K562 (cell line): Measurements from ENCODE around the gene C19orf47. TPM values are rescaled to one million over a fixed set of nuclear protein-coding genes. Genes with fewer than 3 reads are reported as not detected.
A peak's percentile ranks its signal among the peaks of the same experiment; 100 is the strongest.

Source experiments
- ATAC-seq: fragments of 200-7000 bp; cut with Tn5 transposase; 3 replicates; pipeline ENCODE4 v1.9.1; 2020; ENCODE audit warnings: moderate library complexity
- BruUV-seq: library from RNA; stranded (reverse); fragments of 400-500 nt; replicated peaks from 2 replicates; lab custom pipeline; 2021; lab: Mats Ljungman, UMichigan
- CTCF ChIA-PET: fragments of 300-600 bp; formaldehyde crosslinking; extraction: SDS; loops from one replicate; lab custom pipeline; 2021; ENCODE audit warnings: low intra/inter-chr PET ratio; lab: Yijun Ruan, JAX
- POLR2A ChIA-PET: fragments of 300-600, 350-650 bp; sonication (Branson Sonifier 250); formaldehyde crosslinking; extraction: SDS; loops from one replicate; lab custom pipeline; 2021; ENCODE audit warnings: antibody characterized with exemption, inconsistent platforms; lab: Yijun Ruan, JAX
- DNase-seq, 4 experiments: peaks; one replicate each; pipeline versions ENCODE4 v3.0.0 to v3.0.0-alpha.2; 2011 to 2018; ENCODE audit warnings: low spot score in 3 of 4, mixed read lengths in 3 of 4; ENCODE audit errors: extremely low read depth in 1 of 4
- FAIRE-seq: peaks from 2 replicates; lab custom pipeline; 2011; peaks lifted over from hg19 to GRCh38; lab: Jason Lieb, UNC
- H2AFZ ChIP-seq: 2 replicates; pipeline ENCODE4 v1.6.0; 2011; ENCODE audit warnings: low read depth, low read length, control low read depth, inconsistent platforms
- H3K27ac ChIP-seq: fragments of 200-600 bp; 3 replicates; pipeline ENCODE4 v1.8.0; 2011; ENCODE audit warnings: low read depth, mild to moderate bottlenecking, control low read depth, inconsistent platforms, low read length, moderate library complexity, mixed read lengths; ENCODE audit errors: extremely low read depth
- H3K27me3 ChIP-seq, 2 experiments: fragments of 300-600 bp in 1 of 2; 2 replicates in 1 of 2; 3 replicates in 1 of 2; pipeline versions ENCODE4 v1.6.0 to v1.8.0; 2011; ENCODE audit warnings: inconsistent platforms in 2 of 2, low read length in 2 of 2, mild to moderate bottlenecking in 1 of 2, mixed read lengths in 1 of 2, moderate library complexity in 1 of 2; ENCODE audit not compliant: control insufficient read depth in 2 of 2, insufficient read depth in 2 of 2
- H3K36me3 ChIP-seq: fragments of 300-600 bp; 3 replicates; pipeline ENCODE4 v1.8.0; 2011; ENCODE audit warnings: mild to moderate bottlenecking, low read length, inconsistent platforms; ENCODE audit not compliant: control insufficient read depth, insufficient read depth
- H3K4me1 ChIP-seq, 2 experiments: fragments of 200-600 bp in 1 of 2; replicated peaks in 1 of 2; 2 replicates in 1 of 2; 3 replicates in 1 of 2; pipeline versions ENCODE4 v1.5.1 to v1.8.0; 2011; ENCODE audit warnings: inconsistent platforms in 2 of 2, low read length in 2 of 2, mild to moderate bottlenecking in 1 of 2, mixed read lengths in 1 of 2, moderate library complexity in 1 of 2; ENCODE audit not compliant: control insufficient read depth in 2 of 2, insufficient read depth in 2 of 2
- H3K4me2 ChIP-seq: 2 replicates; pipeline ENCODE4 v1.6.1; 2011; ENCODE audit warnings: low read length, control low read depth, inconsistent platforms, mixed read lengths; ENCODE audit not compliant: insufficient read depth
- H3K4me3 ChIP-seq: fragments of 200-600 bp; sonication (generic), shearing (Covaris generic); 2 replicates; pipeline ENCODE4 v1.5.1; 2016; ENCODE audit warnings: control low read depth, inconsistent platforms
- H3K79me2 ChIP-seq: fragments of 200-600 bp; 3 replicates; pipeline ENCODE4 v1.8.0; 2011; ENCODE audit warnings: low read length, inconsistent platforms; ENCODE audit not compliant: control insufficient read depth, insufficient read depth
- H3K9ac ChIP-seq, 2 experiments: 2 replicates each; pipeline versions ENCODE4 v1.6.0 to v1.6.1; 2011; ENCODE audit warnings: low read depth in 2 of 2, low read length in 2 of 2, control low read depth in 1 of 2, inconsistent platforms in 1 of 2, mild to moderate bottlenecking in 1 of 2, mixed read lengths in 1 of 2; ENCODE audit not compliant: insufficient read depth in 1 of 2
- H3K9me1 ChIP-seq: one replicate; pipeline ENCODE4 v1.6.0; 2011; ENCODE audit warnings: inconsistent platforms, mild to moderate bottlenecking, low read length, moderate library complexity; ENCODE audit not compliant: control insufficient read depth, insufficient read depth
- H3K9me3 ChIP-seq: replicated peaks from 2 replicates; pipeline ENCODE4 v1.5.1; 2011; ENCODE audit warnings: low read depth, low read length, inconsistent platforms; ENCODE audit not compliant: control insufficient read depth, insufficient read depth
- H4K20me1 ChIP-seq: replicated peaks from 2 replicates; pipeline ENCODE4 v1.6.1; 2011; ENCODE audit warnings: low read length, inconsistent platforms, mixed read lengths; ENCODE audit not compliant: control insufficient read depth, insufficient read depth
- C11orf30 ChIP-seq: fragments of 450-650 bp; IDR thresholded peaks from 2 replicates; pipeline ENCODE4 v1.6.1; 2016; ENCODE audit warnings: low read depth, mild to moderate bottlenecking
- EWSR1 ChIP-seq: fragments of 450-650 bp; IDR thresholded peaks from 2 replicates; pipeline ENCODE4 v1.6.1; 2018; ENCODE audit warnings: borderline replicate concordance, mild to moderate bottlenecking, low read depth, moderate library complexity; ENCODE audit not compliant: partially characterized antibody
- HNRNPL ChIP-seq: fragments of 200-400 bp; formaldehyde crosslinking; IDR thresholded peaks from 2 replicates; pipeline ENCODE4 v1.6.1; 2017; ENCODE audit warnings: low read depth, mild to moderate bottlenecking, low read length
- KDM2B ChIP-seq: fragments of 250-450 bp; sonication (Bioruptor Pico); IDR thresholded peaks from 2 replicates; pipeline ENCODE4 v1.8.0; 2021; ENCODE audit warnings: mild to moderate bottlenecking, moderate library complexity
- NFIC ChIP-seq: fragments of 450-650 bp; IDR thresholded peaks from 2 replicates; pipeline ENCODE4 v1.6.1; 2017; ENCODE audit warnings: mild to moderate bottlenecking, inconsistent platforms
- SMARCA5 ChIP-seq: fragments of 450-650 bp; IDR thresholded peaks from 2 replicates; pipeline ENCODE4 v1.6.1; 2016
- SNIP1 ChIP-seq: fragments of 450-650 bp; IDR thresholded peaks from 2 replicates; pipeline ENCODE4 v1.7.1; 2017; ENCODE audit warnings: low read depth, mild to moderate bottlenecking
- WHSC1 ChIP-seq: IDR thresholded peaks from one replicate; pipeline ENCODE4 v1.6.1; 2012; ENCODE audit warnings: low read length, control low read depth, inconsistent platforms
- WGBS: fragments of 100-300 bp; shearing (Covaris generic); methylation state at CpG from one replicate; pipeline ENCODE4 v1.1.6; 2016; ENCODE audit warnings: low coverage, mixed read lengths; ENCODE audit not compliant: insufficient coverage; ENCODE audit errors: missing lambda C conversion rate; 5-methylcytosine and 5-hydroxymethylcytosine counted together
- in situ Hi-C: fragments of 300-500 bp; cut with MboI; formaldehyde crosslinking; loops from 4 replicates; pipeline ENCODE4 v1.15.0; 2018; ENCODE audit warnings: inconsistent platforms, mixed read lengths
- intact Hi-C: fragments of 100-400 bp; cut with micrococcal nuclease; formaldehyde crosslinking; loops from 2 replicates; pipeline ENCODE4 v1.14.2; 2022
- polyA plus RNA-seq, 8 experiments: library from polyadenylated mRNA; depleted of rRNA in 4 of 8; stranded (reverse) in 5 of 8; unstranded in 3 of 8; fragments of >200 nt; fragmentation: Nextera tagmentation in 2 of 8; fragmentation: Illumina TruSeq in 1 of 8; extraction: Ambion mirVana in 2 of 8; extraction: Trizol in 1 of 8; gene quantifications; 2 replicates each; pipeline versions ENCODE4 v1.2.1 to v1.2.3, GENCODE V29; 2011 to 2014; ENCODE audit warnings: inconsistent platforms in 1 of 8, missing spikeins in 1 of 8
- total RNA-seq, 7 experiments: library from RNA; depleted of rRNA in 6 of 7; stranded (reverse); fragments of >200 nt in 6 of 7; fragmentation: Illumina TruSeq in 2 of 7; extraction: Trizol in 2 of 7; gene quantifications; 2 replicates each; pipeline versions ENCODE4 v1.2.1 to v1.2.3, GENCODE V29; 2011 to 2021; ENCODE audit warnings: low replicate concordance in 1 of 7
- TF ChIP-seq, protein P1 (sequence below): sonication (generic); formaldehyde crosslinking; IDR thresholded peaks from 2 replicates; pipeline ENCODE4 v1.8.0; 2022; ENCODE audit warnings: mild to moderate bottlenecking, low read depth, missing genetic modification reagents
- TF ChIP-seq, protein P2 (sequence below): fragments of 450-650 bp; IDR thresholded peaks from 2 replicates; pipeline ENCODE4 v1.7.1; 2018; ENCODE audit warnings: mild to moderate bottlenecking, low read depth; ENCODE audit not compliant: partially characterized antibody

The C19orf47 gene
- total and polyA plus RNA-seq, 9 of the 15 experiments (the other 6 are each of a cell fraction or from before 2014, with no cell fraction given), result 0.08 to 26.1 (median 14.7) TPM

DNA sequence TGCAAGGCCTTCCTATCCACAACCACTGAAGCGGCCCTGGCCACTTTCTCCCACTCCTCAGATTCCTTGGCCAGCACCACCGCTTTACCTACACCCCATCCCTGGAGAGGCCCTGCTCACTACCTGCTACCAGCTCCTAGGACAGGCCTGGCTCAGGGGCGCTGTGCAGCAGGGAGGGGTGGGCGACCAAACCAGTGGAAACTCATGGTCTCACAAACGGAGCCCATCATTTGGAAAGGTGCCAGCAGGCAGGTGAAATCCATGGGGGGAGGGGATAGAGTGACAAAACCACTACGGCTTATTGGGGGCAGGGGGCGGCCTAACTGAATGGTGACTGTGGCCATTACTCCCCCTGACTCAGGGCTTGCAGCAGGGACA is 27.6 kb downstream of the C19orf47 start:
- intact Hi-C loops (no loop called here), in situ Hi-C loops (no loop called here)
- Histone ChIP-seq H3K9ac (no peak overlapping the region), H3K9me3 (no peaks in the 10 kb centered on the region), H2AFZ (no peak overlapping the region), H4K20me1 (no peaks in the 10 kb centered on the region), H3K27me3 (no peaks in the 10 kb centered on the region), H3K4me2 (no peak overlapping the region), H3K4me1 (peaks cover 0 to 4% of the 10 kb centered on the region in 2 experiments; a peak in 1 of 5 replicates), H3K27ac (no peak overlapping the region), H3K4me3 (no peak overlapping the region), H3K79me2 (no peaks in the 10 kb centered on the region), H3K36me3 (peaks cover 74% of the 10 kb centered on the region; the same call in 2 of the 3 replicates), H3K9me1 (peaks cover 4% of the 10 kb centered on the region)
- TF ChIP-seq NFIC (peak; percentile 75), KDM2B (no peak)
- FAIRE-seq (no peak), DNase-seq (no peak), ATAC-seq (no peak)
- ChIA-PET CTCF (no interaction called here), POLR2A (interaction anchor here (0.6 kb wide), 1 partner anchor 650 kb away, joined by 3 read pairs; no protein-coding TSS in a partner anchor)
- 80% methylated on average over 7 of the region's 7 CpGs for WGBS
- BruUV-seq, result no TSS peak

GRCh38 chr19:40317338-40317737 is 30.9 kb downstream of the C19orf47 start:
- Histone ChIP-seq H3K27ac (no peak overlapping the region), H3K79me2 (no peaks in the 10 kb centered on the region), H3K4me2 (no peak overlapping the region), H3K9me1 (peaks cover 4% of the 10 kb centered on the region), H3K27me3 (no peaks in the 10 kb centered on the region), H3K9ac (no peak overlapping the region), H4K20me1 (no peaks in the 10 kb centered on the region), H3K4me3 (no peak overlapping the region), H3K9me3 (no peaks in the 10 kb centered on the region), H2AFZ (no peak overlapping the region), H3K36me3 (peaks cover 43% of the 10 kb centered on the region; the same call in 2 of the 3 replicates), H3K4me1 (peaks cover 0 to 4% of the 10 kb centered on the region in 2 experiments; a peak in 2 of 5 replicates)
- intact Hi-C loops (no loop called here), in situ Hi-C loops (no loop called here)
- WGBS, result 91% methylated on average over 6 of the region's 7 CpGs
- no peak for DNase-seq
- no peak for ATAC-seq
- POLR2A ChIA-PET, result interaction anchor here (1.5 kb wide), 1 partner anchor 13 kb away, joined by 5 read pairs; no protein-coding TSS in a partner anchor
- CTCF ChIA-PET, result no interaction called here
- no TSS peak for BruUV-seq
- no peak for FAIRE-seq
- TF ChIP-seq WHSC1 (no peak), HNRNPL (no peak), EWSR1 (no peak), C11orf30 (no peak), SNIP1 (no peak), SMARCA5 (no peak)
- TF ChIP-seq, protein P1, sequence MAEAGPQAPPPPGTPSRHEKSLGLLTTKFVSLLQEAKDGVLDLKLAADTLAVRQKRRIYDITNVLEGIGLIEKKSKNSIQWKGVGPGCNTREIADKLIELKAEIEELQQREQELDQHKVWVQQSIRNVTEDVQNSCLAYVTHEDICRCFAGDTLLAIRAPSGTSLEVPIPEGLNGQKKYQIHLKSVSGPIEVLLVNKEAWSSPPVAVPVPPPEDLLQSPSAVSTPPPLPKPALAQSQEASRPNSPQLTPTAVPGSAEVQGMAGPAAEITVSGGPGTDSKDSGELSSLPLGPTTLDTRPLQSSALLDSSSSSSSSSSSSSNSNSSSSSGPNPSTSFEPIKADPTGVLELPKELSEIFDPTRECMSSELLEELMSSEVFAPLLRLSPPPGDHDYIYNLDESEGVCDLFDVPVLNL (CRISPR knock-in tag), result no peak
- TF ChIP-seq, protein P2, sequence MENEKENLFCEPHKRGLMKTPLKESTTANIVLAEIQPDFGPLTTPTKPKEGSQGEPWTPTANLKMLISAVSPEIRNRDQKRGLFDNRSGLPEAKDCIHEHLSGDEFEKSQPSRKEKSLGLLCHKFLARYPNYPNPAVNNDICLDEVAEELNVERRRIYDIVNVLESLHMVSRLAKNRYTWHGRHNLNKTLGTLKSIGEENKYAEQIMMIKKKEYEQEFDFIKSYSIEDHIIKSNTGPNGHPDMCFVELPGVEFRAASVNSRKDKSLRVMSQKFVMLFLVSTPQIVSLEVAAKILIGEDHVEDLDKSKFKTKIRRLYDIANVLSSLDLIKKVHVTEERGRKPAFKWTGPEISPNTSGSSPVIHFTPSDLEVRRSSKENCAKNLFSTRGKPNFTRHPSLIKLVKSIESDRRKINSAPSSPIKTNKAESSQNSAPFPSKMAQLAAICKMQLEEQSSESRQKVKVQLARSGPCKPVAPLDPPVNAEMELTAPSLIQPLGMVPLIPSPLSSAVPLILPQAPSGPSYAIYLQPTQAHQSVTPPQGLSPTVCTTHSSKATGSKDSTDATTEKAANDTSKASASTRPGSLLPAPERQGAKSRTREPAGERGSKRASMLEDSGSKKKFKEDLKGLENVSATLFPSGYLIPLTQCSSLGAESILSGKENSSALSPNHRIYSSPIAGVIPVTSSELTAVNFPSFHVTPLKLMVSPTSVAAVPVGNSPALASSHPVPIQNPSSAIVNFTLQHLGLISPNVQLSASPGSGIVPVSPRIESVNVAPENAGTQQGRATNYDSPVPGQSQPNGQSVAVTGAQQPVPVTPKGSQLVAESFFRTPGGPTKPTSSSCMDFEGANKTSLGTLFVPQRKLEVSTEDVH, result no peak
